Endothelial cell of umbilical vein (primary cell): ENCODE data around the gene SP2. TPM values are rescaled to one million over a fixed set of nuclear protein-coding genes. Genes with fewer than 3 reads are reported as not detected.

Experiments used
- BruUV-seq: library from RNA; stranded (reverse); fragments of 400-500 nt; replicated peaks from 2 replicates; lab custom pipeline; 2021; lab: Mats Ljungman, UMichigan
- CTCF ChIA-PET: fragments of 300-600, 350-600 bp; sonication (Branson Sonifier 250); formaldehyde crosslinking; loops from one replicate; lab custom pipeline; 2021; ENCODE audit warnings: antibody characterized with exemption, inconsistent platforms; lab: Charles Lee
- POLR2A ChIA-PET: fragments of 300-600, 350-600 bp; sonication (Branson Sonifier 250); formaldehyde crosslinking; loops from one replicate; lab custom pipeline; 2021; ENCODE audit warnings: antibody characterized with exemption, inconsistent platforms; lab: Charles Lee
- DNase-seq: peaks from one replicate; pipeline ENCODE4 v3.0.0-alpha.2; 2011; ENCODE audit warnings: low read depth, low spot score
- FAIRE-seq: peaks from 2 replicates; lab custom pipeline; 2011; peaks lifted over from hg19 to GRCh38; lab: Jason Lieb, UNC
- H2AFZ ChIP-seq: 2 replicates; pipeline ENCODE4 v1.6.0; 2012; ENCODE audit warnings: low read depth, low read length, control low read depth, inconsistent platforms
- H3K27ac ChIP-seq: 2 replicates; pipeline ENCODE4 v1.5.1; 2011; ENCODE audit warnings: low read depth, mild to moderate bottlenecking, control low read depth, low read length, moderate library complexity; ENCODE audit not compliant: insufficient read depth
- H3K27me3 ChIP-seq, 2 experiments: 2 replicates each; pipeline versions ENCODE4 v1.6.0 to v1.6.1; 2011; ENCODE audit warnings: low read length in 2 of 2, mixed read lengths in 1 of 2; ENCODE audit not compliant: control insufficient read depth in 2 of 2, insufficient read depth in 2 of 2
- H3K36me3 ChIP-seq, 2 experiments: 2 replicates in 1 of 2; 3 replicates in 1 of 2; pipeline ENCODE4 v1.5.1; 2011; ENCODE audit warnings: low read length in 2 of 2, mild to moderate bottlenecking in 1 of 2, moderate library complexity in 1 of 2; ENCODE audit not compliant: control insufficient read depth in 2 of 2, insufficient read depth in 2 of 2; ENCODE audit errors: extremely low read depth in 1 of 2
- H3K4me1 ChIP-seq: 3 replicates; pipeline ENCODE4 v1.5.1; 2011; ENCODE audit warnings: mild to moderate bottlenecking, low read length; ENCODE audit not compliant: control insufficient read depth, insufficient read depth; ENCODE audit errors: extremely low read depth
- H3K4me2 ChIP-seq: 2 replicates; pipeline ENCODE4 v1.6.1; 2011; ENCODE audit warnings: low read length, control low read depth, mixed read lengths; ENCODE audit not compliant: insufficient read depth
- H3K4me3 ChIP-seq, 3 experiments: fragments of 200-600 bp in 1 of 3; sonication (generic), shearing (Covaris generic) in 1 of 3; replicated peaks in 1 of 3; 2 replicates each; pipeline ENCODE4 v1.5.1; 2011 to 2016; ENCODE audit warnings: control low read depth in 3 of 3, low read length in 3 of 3, mild to moderate bottlenecking in 2 of 3, inconsistent platforms in 1 of 3, low read depth in 1 of 3, moderate library complexity in 1 of 3; ENCODE audit not compliant: insufficient read depth in 1 of 3
- H3K79me2 ChIP-seq: 2 replicates; pipeline ENCODE4 v1.6.0; 2012; ENCODE audit warnings: low read length, inconsistent platforms; ENCODE audit not compliant: control insufficient read depth, insufficient read depth
- H3K9ac ChIP-seq: replicated peaks from 2 replicates; pipeline ENCODE3; 2011; ENCODE audit warnings: low read length, control low read depth; ENCODE audit not compliant: insufficient read depth; ENCODE audit errors: extremely low read depth
- H3K9me1 ChIP-seq: replicated peaks from 3 replicates; pipeline ENCODE4 v1.6.0; 2011; ENCODE audit warnings: mild to moderate bottlenecking, low read length; ENCODE audit not compliant: control insufficient read depth, insufficient read depth; ENCODE audit errors: extremely low read depth
- H3K9me3 ChIP-seq: replicated peaks from 2 replicates; pipeline ENCODE4 v1.5.1; 2012; ENCODE audit warnings: low read length, inconsistent platforms; ENCODE audit not compliant: control insufficient read depth, insufficient read depth
- H4K20me1 ChIP-seq: replicated peaks from 2 replicates; pipeline ENCODE3; 2011; ENCODE audit warnings: mild to moderate bottlenecking, low read length; ENCODE audit not compliant: control insufficient read depth, insufficient read depth; ENCODE audit errors: extremely low read depth
- EZH2 ChIP-seq: IDR thresholded peaks from 2 replicates; pipeline ENCODE4 v1.6.1; 2012; ENCODE audit warnings: borderline replicate concordance, low read depth, mild to moderate bottlenecking, moderate library complexity, low read length, inconsistent platforms; ENCODE audit not compliant: severe bottlenecking
- FOS ChIP-seq: IDR thresholded peaks from 2 replicates; pipeline ENCODE4 v1.6.1; 2011; ENCODE audit warnings: mild to moderate bottlenecking, low read length, moderate library complexity, borderline replicate concordance; ENCODE audit not compliant: insufficient read depth
- GATA2 ChIP-seq: IDR thresholded peaks from 2 replicates; pipeline ENCODE4 v1.7.0; 2011; ENCODE audit warnings: low read depth, mild to moderate bottlenecking, moderate library complexity, mixed read lengths, low read length; ENCODE audit not compliant: insufficient read length, insufficient read depth
- MYC ChIP-seq: IDR thresholded peaks from one replicate; pipeline ENCODE4 v1.6.1; 2011; ENCODE audit warnings: mild to moderate bottlenecking, low read depth, low read length
- POLR2A ChIP-seq: IDR thresholded peaks from 2 replicates; pipeline ENCODE4 v1.6.1; 2012; ENCODE audit warnings: low read depth, mild to moderate bottlenecking, control low read depth, low read length
- POLR2AphosphoS5 ChIP-seq: IDR thresholded peaks from 2 replicates; pipeline ENCODE4 v1.6.1; 2012; ENCODE audit warnings: low read depth, mild to moderate bottlenecking, control low read depth, low read length, moderate library complexity; ENCODE audit not compliant: insufficient read depth
- dilution Hi-C: fragments of 300-500 bp; cut with MboI; formaldehyde crosslinking; loops from one replicate; pipeline ENCODE4 v1.15.0; 2019; ENCODE audit warnings: low sequenced_read_pairs; ENCODE audit not compliant: extremely low pct_ligation_motif_present
- intact Hi-C: fragments of 100-400 bp; cut with micrococcal nuclease; formaldehyde crosslinking; loops from one replicate; pipeline ENCODE4 v1.10.0; 2022
- polyA plus RNA-seq, 4 experiments: library from polyadenylated mRNA; depleted of rRNA in 3 of 4; stranded (reverse) in 3 of 4; unstranded in 1 of 4; fragments of >200 nt; gene quantifications; 2 replicates each; pipeline versions ENCODE4 v1.2.1 to v1.2.3, GENCODE V29; 2011 to 2012; ENCODE audit warnings: missing spikeins in 1 of 4
- total RNA-seq: library from RNA; stranded (reverse); gene quantifications from 2 replicates; pipeline ENCODE4 v1.2.3, GENCODE V29; 2021
- TF ChIP-seq, protein P1 (sequence below): IDR thresholded peaks from 2 replicates; pipeline ENCODE4 v1.6.1; 2011; ENCODE audit not compliant: insufficient read depth, insufficient read length
- TF ChIP-seq, protein P2 (sequence below), 2 donors: IDR thresholded peaks; 1 replicate in 1 of 2; 2 replicates in 1 of 2; pipeline ENCODE4 v1.5.1; 2011; ENCODE audit warnings: low read length in 2 of 2, mild to moderate bottlenecking in 2 of 2, moderate library complexity in 2 of 2, control low read depth in 1 of 2, inconsistent platforms in 1 of 2, low read depth in 1 of 2; ENCODE audit not compliant: insufficient read depth in 1 of 2; ENCODE audit errors: extremely low read depth in 1 of 2

Gene SP2
- total and polyA plus RNA-seq, 2 donors (not counting 3 experiments of a cell fraction or from before 2014, with no cell fraction given), result 11.2 to 18.6 TPM

- BruUV-seq, result no TSS peak
Observed at GRCh38 chr17:47917581-47917980, 21.5 kb downstream of the SP2 start.

More at GRCh38 chr17:47917581-47917980, 21.5 kb downstream of the SP2 start:
- Histone ChIP-seq H3K79me2 (no peaks in the 10 kb centered on the region), H3K4me1 (peaks cover 4% of the 10 kb centered on the region), H3K36me3 (no peaks in the 10 kb centered on the region), H3K9me3 (no peaks in the 10 kb centered on the region), H3K4me2 (no peak overlapping the region), H3K9ac (no peak overlapping the region), H2AFZ (no peak overlapping the region), H3K27me3 (no peaks in the 10 kb centered on the region), H4K20me1 (no peaks in the 10 kb centered on the region), H3K27ac (no peak overlapping the region), H3K4me3 (no peak overlapping the region), H3K9me1 (no peaks in the 10 kb centered on the region)
- FAIRE-seq, result peak; percentile 68
- POLR2A ChIA-PET, result no interaction called here
- CTCF ChIA-PET, result interaction anchor here (1.5 kb wide), 1 partner anchor 29 kb away, joined by 3 read pairs; no protein-coding TSS in a partner anchor
- DNase-seq, result no peak
- intact Hi-C loops (no loop called here), dilution Hi-C loops (no loop called here)
- TF ChIP-seq GATA2 (no peak), POLR2A (no peak), FOS (no peak), EZH2 (no peak), POLR2AphosphoS5 (no peak), MYC (no peak)
- TF ChIP-seq, protein P1, sequence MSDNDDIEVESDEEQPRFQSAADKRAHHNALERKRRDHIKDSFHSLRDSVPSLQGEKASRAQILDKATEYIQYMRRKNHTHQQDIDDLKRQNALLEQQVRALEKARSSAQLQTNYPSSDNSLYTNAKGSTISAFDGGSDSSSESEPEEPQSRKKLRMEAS, result no peak
- TF ChIP-seq, protein P2, sequence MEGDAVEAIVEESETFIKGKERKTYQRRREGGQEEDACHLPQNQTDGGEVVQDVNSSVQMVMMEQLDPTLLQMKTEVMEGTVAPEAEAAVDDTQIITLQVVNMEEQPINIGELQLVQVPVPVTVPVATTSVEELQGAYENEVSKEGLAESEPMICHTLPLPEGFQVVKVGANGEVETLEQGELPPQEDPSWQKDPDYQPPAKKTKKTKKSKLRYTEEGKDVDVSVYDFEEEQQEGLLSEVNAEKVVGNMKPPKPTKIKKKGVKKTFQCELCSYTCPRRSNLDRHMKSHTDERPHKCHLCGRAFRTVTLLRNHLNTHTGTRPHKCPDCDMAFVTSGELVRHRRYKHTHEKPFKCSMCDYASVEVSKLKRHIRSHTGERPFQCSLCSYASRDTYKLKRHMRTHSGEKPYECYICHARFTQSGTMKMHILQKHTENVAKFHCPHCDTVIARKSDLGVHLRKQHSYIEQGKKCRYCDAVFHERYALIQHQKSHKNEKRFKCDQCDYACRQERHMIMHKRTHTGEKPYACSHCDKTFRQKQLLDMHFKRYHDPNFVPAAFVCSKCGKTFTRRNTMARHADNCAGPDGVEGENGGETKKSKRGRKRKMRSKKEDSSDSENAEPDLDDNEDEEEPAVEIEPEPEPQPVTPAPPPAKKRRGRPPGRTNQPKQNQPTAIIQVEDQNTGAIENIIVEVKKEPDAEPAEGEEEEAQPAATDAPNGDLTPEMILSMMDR (IDR thresholded peaks at IDR 0.05; ENCODE audit: extremely low read depth in 1 of 2, insufficient read depth in 1 of 2, low read depth in 1 of 2, low read length in 2 of 2), result no peak
